OCI-LY1 (cell line): ENCODE results near the gene ANTKMT.

Experiments
- H2AFZ ChIP-seq: fragments of 200-600 bp; sonication (generic), shearing (Covaris generic); 2 replicates; pipeline ENCODE4 v1.6.0; 2014; ENCODE audit warnings: antibody characterized with exemption, mild to moderate bottlenecking, low read length
- H3F3A ChIP-seq: fragments of 200-600 bp; sonication (generic), shearing (Covaris generic); 2 replicates; pipeline ENCODE4 v1.6.0; 2014; ENCODE audit warnings: mild to moderate bottlenecking, antibody characterized with exemption, low read length, moderate library complexity; ENCODE audit not compliant: insufficient read depth
- H3K27ac ChIP-seq: fragments of 200-600 bp; sonication (generic); 2 replicates; pipeline ENCODE4 v1.5.1; 2014; ENCODE audit warnings: low read length, mixed run types, mild to moderate bottlenecking, low read depth; ENCODE audit not compliant: poor library complexity, severe bottlenecking
- H3K27me3 ChIP-seq: fragments of 200-600 bp; sonication (generic); 2 replicates; pipeline ENCODE4 v1.6.0; 2014; ENCODE audit warnings: antibody characterized with exemption, mild to moderate bottlenecking, low read length, moderate library complexity; ENCODE audit not compliant: insufficient read depth
- H3K36me3 ChIP-seq: fragments of 200-600 bp; sonication (generic); 2 replicates; pipeline ENCODE4 v1.6.1; 2014; ENCODE audit warnings: mild to moderate bottlenecking, antibody characterized with exemption, low read length, moderate library complexity, mixed read lengths; ENCODE audit not compliant: insufficient read depth
- H3K4me1 ChIP-seq: fragments of 200-600 bp; sonication (generic); 2 replicates; pipeline ENCODE4 v1.5.1; 2014; ENCODE audit warnings: mild to moderate bottlenecking, low read length, moderate library complexity; ENCODE audit not compliant: insufficient read depth, severe bottlenecking
- H3K4me2 ChIP-seq: fragments of 200-600 bp; sonication (generic), shearing (Covaris generic); 2 replicates; pipeline ENCODE4 v1.6.1; 2014; ENCODE audit warnings: low read length
- H3K4me3 ChIP-seq: fragments of 200-600 bp; sonication (generic); 2 replicates; pipeline ENCODE4 v1.5.1; 2014; ENCODE audit warnings: low read length, low read depth, mild to moderate bottlenecking, mixed read lengths; ENCODE audit not compliant: poor library complexity, severe bottlenecking
- H3K79me2 ChIP-seq: fragments of 200-600 bp; shearing (Covaris generic); 2 replicates; pipeline ENCODE4 v1.6.1; 2016; ENCODE audit warnings: mixed run types, low read length, mixed read lengths; ENCODE audit not compliant: insufficient read depth
- H3K9ac ChIP-seq: fragments of 200-600 bp; sonication (generic), shearing (Covaris generic); 2 replicates; pipeline ENCODE4 v1.6.1; 2014; ENCODE audit warnings: mild to moderate bottlenecking, low read length, mixed read lengths
- H3K9me2 ChIP-seq: fragments of 200-600 bp; sonication (generic), shearing (Covaris generic); 2 replicates; pipeline ENCODE4 v1.6.1; 2014; ENCODE audit warnings: low read depth, mild to moderate bottlenecking, low read length, mixed read lengths
- H3K9me3 ChIP-seq: fragments of 200-600 bp; shearing (Covaris generic); 2 replicates; pipeline ENCODE4 v1.6.1; 2014; ENCODE audit warnings: low read length, mixed read lengths
- H4K20me1 ChIP-seq: fragments of 200-600 bp; sonication (generic), shearing (Covaris generic); 2 replicates; pipeline ENCODE4 v1.6.0; 2016; ENCODE audit warnings: mild to moderate bottlenecking, low read length; ENCODE audit not compliant: insufficient read depth
- EZH2 ChIP-seq: fragments of 200-600 bp; sonication (generic), shearing (Covaris generic); IDR thresholded peaks from 2 replicates; pipeline ENCODE4 v1.8.0; 2017; ENCODE audit warnings: borderline replicate concordance, mixed run types, mild to moderate bottlenecking, antibody characterized with exemption, low read length, moderate library complexity, mixed read lengths
- TF ChIP-seq, protein P1 (sequence below): fragments of 200-600 bp; sonication (generic), shearing (Covaris generic); IDR thresholded peaks from 2 replicates; pipeline ENCODE4 v1.5.1; 2017; ENCODE audit warnings: mild to moderate bottlenecking, antibody characterized with exemption, low read length, moderate library complexity, mixed read lengths

The ANTKMT gene

DNA sequence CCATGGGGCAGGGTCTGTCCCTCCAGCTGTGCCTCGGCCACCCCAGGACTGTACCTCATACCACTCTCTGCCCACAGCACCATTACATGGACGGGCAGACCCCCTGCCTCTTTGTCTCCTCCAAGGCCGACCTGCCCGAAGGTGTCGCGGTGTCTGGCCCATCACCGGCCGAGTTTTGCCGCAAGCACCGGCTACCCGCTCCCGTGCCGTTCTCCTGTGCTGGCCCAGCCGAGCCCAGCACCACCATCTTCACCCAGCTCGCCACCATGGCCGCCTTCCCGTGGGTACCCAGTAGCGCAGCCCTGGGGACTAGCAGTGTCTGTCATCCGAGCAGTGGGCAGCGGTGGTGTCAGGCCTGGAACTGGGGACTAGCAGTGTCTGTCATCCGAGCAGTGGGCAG lies 48.1 kb upstream of the ANTKMT start:
- Histone ChIP-seq H3K27me3 (no peaks in the 10 kb centered on the region), H3K4me3 (no peak overlapping the region), H3F3A (no peaks in the 10 kb centered on the region), H3K36me3 (peaks cover 51% of the 10 kb centered on the region), H3K27ac (no peak overlapping the region), H3K4me1 (peaks cover 20% of the 10 kb centered on the region), H2AFZ (no peak overlapping the region), H3K9me2 (no peaks in the 10 kb centered on the region), H4K20me1 (no peaks in the 10 kb centered on the region), H3K79me2 (no peaks in the 10 kb centered on the region), H3K9me3 (no peaks in the 10 kb centered on the region), H3K4me2 (no peak overlapping the region), H3K9ac (no peak overlapping the region)
- TF ChIP-seq, protein P1, sequence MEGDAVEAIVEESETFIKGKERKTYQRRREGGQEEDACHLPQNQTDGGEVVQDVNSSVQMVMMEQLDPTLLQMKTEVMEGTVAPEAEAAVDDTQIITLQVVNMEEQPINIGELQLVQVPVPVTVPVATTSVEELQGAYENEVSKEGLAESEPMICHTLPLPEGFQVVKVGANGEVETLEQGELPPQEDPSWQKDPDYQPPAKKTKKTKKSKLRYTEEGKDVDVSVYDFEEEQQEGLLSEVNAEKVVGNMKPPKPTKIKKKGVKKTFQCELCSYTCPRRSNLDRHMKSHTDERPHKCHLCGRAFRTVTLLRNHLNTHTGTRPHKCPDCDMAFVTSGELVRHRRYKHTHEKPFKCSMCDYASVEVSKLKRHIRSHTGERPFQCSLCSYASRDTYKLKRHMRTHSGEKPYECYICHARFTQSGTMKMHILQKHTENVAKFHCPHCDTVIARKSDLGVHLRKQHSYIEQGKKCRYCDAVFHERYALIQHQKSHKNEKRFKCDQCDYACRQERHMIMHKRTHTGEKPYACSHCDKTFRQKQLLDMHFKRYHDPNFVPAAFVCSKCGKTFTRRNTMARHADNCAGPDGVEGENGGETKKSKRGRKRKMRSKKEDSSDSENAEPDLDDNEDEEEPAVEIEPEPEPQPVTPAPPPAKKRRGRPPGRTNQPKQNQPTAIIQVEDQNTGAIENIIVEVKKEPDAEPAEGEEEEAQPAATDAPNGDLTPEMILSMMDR, result no peak
- TF ChIP-seq EZH2, result no peak

DNA sequence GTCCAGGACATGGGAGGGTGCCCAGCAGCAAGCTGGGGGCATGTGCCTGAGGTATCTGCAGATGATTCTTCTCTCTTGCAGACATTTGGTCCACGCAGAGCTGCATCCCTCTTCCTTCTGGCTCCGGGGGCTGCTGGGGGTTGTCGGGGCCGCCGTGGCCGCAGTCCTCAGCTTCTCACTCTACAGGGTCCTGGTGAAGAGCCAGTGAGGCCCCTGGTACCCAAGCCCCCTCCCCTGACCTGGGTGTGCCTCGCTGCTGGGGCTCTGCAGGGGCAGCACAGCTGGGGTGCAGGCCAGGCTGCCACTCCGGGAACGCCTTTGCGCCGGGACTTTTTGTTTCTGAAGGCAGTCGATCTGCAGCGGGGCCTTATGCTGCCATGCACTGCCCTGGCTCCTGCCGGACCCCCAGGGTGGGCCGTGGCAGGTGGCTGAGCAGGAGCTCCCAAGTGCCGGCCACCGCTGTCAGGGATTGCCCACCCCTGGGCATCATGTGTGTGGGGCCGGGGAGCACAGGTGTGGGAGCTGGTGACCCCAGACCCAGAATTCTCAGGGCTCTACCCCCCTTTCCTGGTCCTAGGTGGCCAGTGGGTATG lies 47.5 kb upstream of the ANTKMT start:
- H3F3A ChIP-seq, result no peaks in the 10 kb centered on the region
- H3K4me2 ChIP-seq, result no peak overlapping the region
- H3K27me3 ChIP-seq, result no peaks in the 10 kb centered on the region
- H4K20me1 ChIP-seq, result no peaks in the 10 kb centered on the region
- no peaks in the 10 kb centered on the region for H3K9me3 ChIP-seq
- H2AFZ ChIP-seq, result no peak overlapping the region
- no peak overlapping the region for H3K27ac ChIP-seq
- H3K4me3 ChIP-seq, result no peak overlapping the region
- no peaks in the 10 kb centered on the region for H3K9me2 ChIP-seq
- H3K4me1 ChIP-seq, result peaks cover 20% of the 10 kb centered on the region
- H3K79me2 ChIP-seq, result no peaks in the 10 kb centered on the region
- TF ChIP-seq EZH2, result no peak
- TF ChIP-seq, protein P1, result no peak
- no peak overlapping the region for H3K9ac ChIP-seq
- peaks cover 51% of the 10 kb centered on the region for H3K36me3 ChIP-seq

DNA sequence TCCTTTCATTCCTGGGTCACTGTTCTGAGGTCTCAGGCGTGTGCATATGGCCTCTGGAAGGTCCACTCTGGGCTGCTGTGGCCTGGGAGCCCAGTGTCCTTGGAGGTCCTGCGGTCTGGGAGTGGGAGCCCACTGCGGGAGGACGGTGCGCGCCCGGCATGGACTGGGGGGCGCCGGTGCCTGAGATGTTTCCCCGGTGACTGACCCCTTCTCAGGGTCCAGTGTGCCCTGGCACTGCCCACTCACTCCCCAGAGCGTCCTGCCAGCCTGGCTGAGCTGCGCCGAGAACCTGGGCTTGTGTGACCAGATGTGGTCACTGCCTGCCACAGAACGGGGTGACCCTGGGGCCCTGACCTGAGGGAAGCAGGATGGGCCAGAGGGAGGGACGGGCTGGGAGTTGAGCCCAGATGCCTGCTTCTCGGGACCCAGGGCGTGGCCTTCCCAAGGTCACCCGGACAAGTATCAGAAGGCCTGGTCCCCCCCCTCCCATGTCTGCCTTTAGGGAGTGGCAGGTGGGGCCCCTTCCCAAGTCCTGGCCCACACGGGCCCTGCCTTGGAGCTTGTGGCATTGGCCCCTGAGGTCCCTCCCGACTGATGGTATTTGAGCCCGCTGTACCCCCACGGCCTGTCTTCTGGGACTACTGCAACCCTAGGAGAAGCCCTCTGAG lies 46.6 kb upstream of the ANTKMT start:
- no peaks in the 10 kb centered on the region for H3K79me2 ChIP-seq
- no peak overlapping the region for H3K4me3 ChIP-seq
- H3K9ac ChIP-seq, result no peak overlapping the region
- no peaks in the 10 kb centered on the region for H3K9me2 ChIP-seq
- H3K4me2 ChIP-seq, result no peak overlapping the region
- no peaks in the 10 kb centered on the region for H4K20me1 ChIP-seq
- no peaks in the 10 kb centered on the region for H3K9me3 ChIP-seq
- H3F3A ChIP-seq, result no peaks in the 10 kb centered on the region
- H3K4me1 ChIP-seq, result peaks cover 13% of the 10 kb centered on the region
- no peak overlapping the region for H3K27ac ChIP-seq
- no peaks in the 10 kb centered on the region for H3K27me3 ChIP-seq
- H3K36me3 ChIP-seq, result peaks cover 51% of the 10 kb centered on the region
- H2AFZ ChIP-seq, result no peak overlapping the region
- TF ChIP-seq EZH2, result no peak
- TF ChIP-seq, protein P1, result no peak
